K562 (cell line): ENCODE data around the gene HMCN2. TPM values are rescaled to one million over a fixed set of nuclear protein-coding genes. Genes with fewer than 3 reads are reported as not detected.

Source experiments
- ATAC-seq: fragments of 200-7000 bp; cut with Tn5 transposase; 3 replicates; pipeline ENCODE4 v1.9.1; 2020; ENCODE audit warnings: moderate library complexity
- BruUV-seq: library from RNA; stranded (reverse); fragments of 400-500 nt; replicated peaks from 2 replicates; lab custom pipeline; 2021; lab: Mats Ljungman, UMichigan
- CTCF ChIA-PET: fragments of 300-600 bp; formaldehyde crosslinking; extraction: SDS; loops from one replicate; lab custom pipeline; 2021; ENCODE audit warnings: low intra/inter-chr PET ratio; lab: Yijun Ruan, JAX
- POLR2A ChIA-PET: fragments of 300-600, 350-650 bp; sonication (Branson Sonifier 250); formaldehyde crosslinking; extraction: SDS; loops from one replicate; lab custom pipeline; 2021; ENCODE audit warnings: antibody characterized with exemption, inconsistent platforms; lab: Yijun Ruan, JAX
- DNase-seq, 4 experiments: peaks; one replicate each; pipeline versions ENCODE4 v3.0.0 to v3.0.0-alpha.2; 2011 to 2018; ENCODE audit warnings: low spot score in 3 of 4, mixed read lengths in 3 of 4; ENCODE audit errors: extremely low read depth in 1 of 4
- FAIRE-seq: peaks from 2 replicates; lab custom pipeline; 2011; peaks lifted over from hg19 to GRCh38; lab: Jason Lieb, UNC
- H2AFZ ChIP-seq: 2 replicates; pipeline ENCODE4 v1.6.0; 2011; ENCODE audit warnings: low read depth, low read length, control low read depth, inconsistent platforms
- H3K27ac ChIP-seq: fragments of 200-600 bp; 3 replicates; pipeline ENCODE4 v1.8.0; 2011; ENCODE audit warnings: low read depth, mild to moderate bottlenecking, control low read depth, inconsistent platforms, low read length, moderate library complexity, mixed read lengths; ENCODE audit errors: extremely low read depth
- H3K27me3 ChIP-seq, 2 experiments: fragments of 300-600 bp in 1 of 2; 2 replicates in 1 of 2; 3 replicates in 1 of 2; pipeline versions ENCODE4 v1.6.0 to v1.8.0; 2011; ENCODE audit warnings: inconsistent platforms in 2 of 2, low read length in 2 of 2, mild to moderate bottlenecking in 1 of 2, mixed read lengths in 1 of 2, moderate library complexity in 1 of 2; ENCODE audit not compliant: control insufficient read depth in 2 of 2, insufficient read depth in 2 of 2
- H3K36me3 ChIP-seq: fragments of 300-600 bp; 3 replicates; pipeline ENCODE4 v1.8.0; 2011; ENCODE audit warnings: mild to moderate bottlenecking, low read length, inconsistent platforms; ENCODE audit not compliant: control insufficient read depth, insufficient read depth
- H3K4me1 ChIP-seq, 2 experiments: fragments of 200-600 bp in 1 of 2; replicated peaks in 1 of 2; 2 replicates in 1 of 2; 3 replicates in 1 of 2; pipeline versions ENCODE4 v1.5.1 to v1.8.0; 2011; ENCODE audit warnings: inconsistent platforms in 2 of 2, low read length in 2 of 2, mild to moderate bottlenecking in 1 of 2, mixed read lengths in 1 of 2, moderate library complexity in 1 of 2; ENCODE audit not compliant: control insufficient read depth in 2 of 2, insufficient read depth in 2 of 2
- H3K4me2 ChIP-seq: 2 replicates; pipeline ENCODE4 v1.6.1; 2011; ENCODE audit warnings: low read length, control low read depth, inconsistent platforms, mixed read lengths; ENCODE audit not compliant: insufficient read depth
- H3K4me3 ChIP-seq: fragments of 200-600 bp; sonication (generic), shearing (Covaris generic); 2 replicates; pipeline ENCODE4 v1.5.1; 2016; ENCODE audit warnings: control low read depth, inconsistent platforms
- H3K79me2 ChIP-seq: fragments of 200-600 bp; 3 replicates; pipeline ENCODE4 v1.8.0; 2011; ENCODE audit warnings: low read length, inconsistent platforms; ENCODE audit not compliant: control insufficient read depth, insufficient read depth
- H3K9ac ChIP-seq, 2 experiments: 2 replicates each; pipeline versions ENCODE4 v1.6.0 to v1.6.1; 2011; ENCODE audit warnings: low read depth in 2 of 2, low read length in 2 of 2, control low read depth in 1 of 2, inconsistent platforms in 1 of 2, mild to moderate bottlenecking in 1 of 2, mixed read lengths in 1 of 2; ENCODE audit not compliant: insufficient read depth in 1 of 2
- H3K9me1 ChIP-seq: one replicate; pipeline ENCODE4 v1.6.0; 2011; ENCODE audit warnings: inconsistent platforms, mild to moderate bottlenecking, low read length, moderate library complexity; ENCODE audit not compliant: control insufficient read depth, insufficient read depth
- H3K9me3 ChIP-seq: replicated peaks from 2 replicates; pipeline ENCODE4 v1.5.1; 2011; ENCODE audit warnings: low read depth, low read length, inconsistent platforms; ENCODE audit not compliant: control insufficient read depth, insufficient read depth
- H4K20me1 ChIP-seq: replicated peaks from 2 replicates; pipeline ENCODE4 v1.6.1; 2011; ENCODE audit warnings: low read length, inconsistent platforms, mixed read lengths; ENCODE audit not compliant: control insufficient read depth, insufficient read depth
- ARID4B ChIP-seq: sonication (generic); formaldehyde crosslinking; IDR thresholded peaks from 2 replicates; pipeline ENCODE4 v1.8.0; 2022; ENCODE audit warnings: mild to moderate bottlenecking, missing genetic modification reagents
- CBX3 ChIP-seq, 2 experiments: IDR thresholded peaks; 1 replicate in 1 of 2; 2 replicates in 1 of 2; pipeline ENCODE4 v1.6.1; 2012; ENCODE audit warnings: inconsistent platforms in 2 of 2, low read length in 2 of 2, borderline replicate concordance in 1 of 2, control low read depth in 1 of 2
- CREB3L1 ChIP-seq: fragments of 450-650 bp; IDR thresholded peaks from 2 replicates; pipeline ENCODE4 v1.6.1; 2014; ENCODE audit warnings: low read depth, mild to moderate bottlenecking, moderate library complexity, borderline replicate concordance
- EGR1 ChIP-seq: fragments of 450-650 bp; conservative IDR thresholded peaks from 2 replicates; pipeline ENCODE4 v1.6.1; 2017; ENCODE audit warnings: mild to moderate bottlenecking
- EP400 ChIP-seq: fragments of 450-650 bp; IDR thresholded peaks from 2 replicates; pipeline ENCODE4 v1.6.1; 2017; ENCODE audit warnings: antibody characterized with exemption, mild to moderate bottlenecking, moderate library complexity
- GATA2 ChIP-seq: sonication (generic); formaldehyde crosslinking; IDR thresholded peaks from 2 replicates; pipeline ENCODE4 v1.4.0; 2020; ENCODE audit warnings: mild to moderate bottlenecking, missing genetic modification reagents
- HDAC1 ChIP-seq, 2 experiments: fragments of 450-650 bp; IDR thresholded peaks; 2 replicates each; pipeline ENCODE4 v1.6.1; 2016 to 2017; ENCODE audit warnings: inconsistent platforms in 1 of 2, mild to moderate bottlenecking in 1 of 2, moderate library complexity in 1 of 2
- L3MBTL2 ChIP-seq: fragments of 450-650 bp; IDR thresholded peaks from 2 replicates; pipeline ENCODE4 v1.6.1; 2016; ENCODE audit warnings: mild to moderate bottlenecking, moderate library complexity
- MAX ChIP-seq: sonication (generic); formaldehyde crosslinking; IDR thresholded peaks from 2 replicates; pipeline ENCODE4 v1.9.0; 2022; ENCODE audit warnings: mild to moderate bottlenecking, missing genetic modification reagents
- PML ChIP-seq: IDR thresholded peaks from 2 replicates; pipeline ENCODE4 v1.6.1; 2012; ENCODE audit warnings: low read length, inconsistent platforms
- RFX5 ChIP-seq: IDR thresholded peaks from 2 replicates; pipeline ENCODE4 v1.6.1; 2011; ENCODE audit warnings: low read depth, mild to moderate bottlenecking, improper control_type of control experiment, low read length
- TAL1 ChIP-seq: fragments of 450-650 bp; IDR thresholded peaks from 2 replicates; pipeline ENCODE4 v1.6.1; 2016; ENCODE audit warnings: mild to moderate bottlenecking
- USF2 ChIP-seq: sonication (generic); formaldehyde crosslinking; IDR thresholded peaks from 2 replicates; pipeline ENCODE4 v1.5.0; 2020; ENCODE audit warnings: missing genetic modification reagents
- ZBTB7A ChIP-seq: IDR thresholded peaks from 2 replicates; pipeline ENCODE4 v1.6.1; 2011; ENCODE audit warnings: low read depth, mild to moderate bottlenecking, low read length, moderate library complexity, borderline replicate concordance; ENCODE audit not compliant: control insufficient read depth
- ZNF23 ChIP-seq: fragments of 250-450 bp; sonication (Bioruptor Pico); IDR thresholded peaks from 2 replicates; pipeline ENCODE4 v1.4.0; 2020; ENCODE audit warnings: mild to moderate bottlenecking
- WGBS: fragments of 100-300 bp; shearing (Covaris generic); methylation state at CpG from one replicate; pipeline ENCODE4 v1.1.6; 2016; ENCODE audit warnings: low coverage, mixed read lengths; ENCODE audit not compliant: insufficient coverage; ENCODE audit errors: missing lambda C conversion rate; 5-methylcytosine and 5-hydroxymethylcytosine counted together
- in situ Hi-C: fragments of 300-500 bp; cut with MboI; formaldehyde crosslinking; loops from 4 replicates; pipeline ENCODE4 v1.15.0; 2018; ENCODE audit warnings: inconsistent platforms, mixed read lengths
- intact Hi-C: fragments of 100-400 bp; cut with micrococcal nuclease; formaldehyde crosslinking; loops from 2 replicates; pipeline ENCODE4 v1.14.2; 2022
- polyA plus RNA-seq, 8 experiments: library from polyadenylated mRNA; depleted of rRNA in 4 of 8; stranded (reverse) in 5 of 8; unstranded in 3 of 8; fragments of >200 nt; fragmentation: Nextera tagmentation in 2 of 8; fragmentation: Illumina TruSeq in 1 of 8; extraction: Ambion mirVana in 2 of 8; extraction: Trizol in 1 of 8; gene quantifications; 2 replicates each; pipeline versions ENCODE4 v1.2.1 to v1.2.3, GENCODE V29; 2011 to 2014; ENCODE audit warnings: inconsistent platforms in 1 of 8, missing spikeins in 1 of 8
- total RNA-seq, 7 experiments: library from RNA; depleted of rRNA in 6 of 7; stranded (reverse); fragments of >200 nt in 6 of 7; fragmentation: Illumina TruSeq in 2 of 7; extraction: Trizol in 2 of 7; gene quantifications; 2 replicates each; pipeline versions ENCODE4 v1.2.1 to v1.2.3, GENCODE V29; 2011 to 2021; ENCODE audit warnings: low replicate concordance in 1 of 7

HMCN2 gene
- total and polyA plus RNA-seq, 9 of the 15 experiments (the other 6 are each of a cell fraction or from before 2014, with no cell fraction given) = 0.01 TPM; not detected in 8

- BruUV-seq = no TSS peak
- TF ChIP-seq ZBTB7A (peak; percentile 67; the same call in 1 of the 2 replicates), GATA2 (no peak), L3MBTL2 (peak; percentile 79), TAL1 (no peak), ARID4B (no peak; the same call in 1 of the 2 replicates), PML (no peak), ZNF23 (CRISPR knock-in tag) (no peak), MAX (CRISPR knock-in tag) (peak; percentile 48; the same call in 1 of the 2 replicates), HDAC1 (IDR thresholded peaks at IDR 0.05) (peak in 1 of 2 experiments; percentile 49; a peak in 1 of 4 replicates), EGR1 (peak; percentile 29), EP400 (0 out of 2 replicates have a peak, but pooled peaks have one; percentile 19), USF2 (CRISPR knock-in tag) (peak; percentile 39; the same call in 1 of the 2 replicates), RFX5 (no peak), CREB3L1 (peak; percentile 71), CBX3 (IDR thresholded peaks at IDR 0.05; ENCODE audit: borderline replicate concordance in 1 of 2, low read length in 2 of 2) (no peak)
These were observed 179.1 kb downstream of the HMCN2 start, which contains the start of gene ASS1 for GRCh38 chr9:130444565-130445221. Gene ASS1, plus strand, starts transcription at chr9:130444961. Its CDS starts 7,268 bp downstream, at chr9:130452229.

More at GRCh38 chr9:130444565-130445221, 179.1 kb downstream of the HMCN2 start, which contains the start of gene ASS1:
- CTCF ChIA-PET = no interaction called here
- H3K27ac ChIP-seq = no peak within 1 kb of the TSS
- POLR2A ChIA-PET = interaction anchor here (0.5 kb wide), 1 partner anchor 1207 kb away, joined by 3 read pairs; no protein-coding TSS in a partner anchor
- no peaks in the 10 kb centered on the region for H3K79me2 ChIP-seq
- in situ Hi-C loops = no loop called here
- 5% methylated on average over 19 of the region's 66 CpGs for WGBS
- no peaks in the 10 kb centered on the region; the same call in 1 of the 2 replicates for H3K9me3 ChIP-seq
- peak; percentile 85 for ATAC-seq
- H3K4me3 ChIP-seq = peak within 1 kb of the TSS; percentile 43
- intact Hi-C loops = no loop called here
- no peak for FAIRE-seq
- H3K9ac ChIP-seq = peak within 1 kb of the TSS; percentile 39 to 87; a peak in 3 of 4 replicates
- H2AFZ ChIP-seq = peak within 1 kb of the TSS; percentile 82
- H3K36me3 ChIP-seq = no peaks in the 10 kb centered on the region
- H3K4me2 ChIP-seq = peak within 1 kb of the TSS; percentile 57
- no peaks in the 10 kb centered on the region for H3K9me1 ChIP-seq
- H3K27me3 ChIP-seq = no peaks in the 10 kb centered on the region
- peaks cover 35 to 37% of the 10 kb centered on the region in 2 experiments for H3K4me1 ChIP-seq
- H4K20me1 ChIP-seq = no peaks in the 10 kb centered on the region
- DNase-seq = peak; percentile 72 to 98 (median 92)
